GM18505 (cell line): ENCODE results near the gene GPC6.

Experiments
- ATAC-seq: cut with Tn5 transposase; IDR thresholded peaks from one replicate; pipeline ENCODE4 v1.9.1; 2021; ENCODE audit not compliant: unreplicated experiment
- POLR2A ChIP-seq: IDR thresholded peaks from 4 replicates; pipeline ENCODE4 v1.6.1; 2011; ENCODE audit warnings: borderline replicate concordance; ENCODE audit not compliant: insufficient read depth, insufficient read length; ENCODE audit errors: extremely low read depth

The GPC6 gene

DNA sequence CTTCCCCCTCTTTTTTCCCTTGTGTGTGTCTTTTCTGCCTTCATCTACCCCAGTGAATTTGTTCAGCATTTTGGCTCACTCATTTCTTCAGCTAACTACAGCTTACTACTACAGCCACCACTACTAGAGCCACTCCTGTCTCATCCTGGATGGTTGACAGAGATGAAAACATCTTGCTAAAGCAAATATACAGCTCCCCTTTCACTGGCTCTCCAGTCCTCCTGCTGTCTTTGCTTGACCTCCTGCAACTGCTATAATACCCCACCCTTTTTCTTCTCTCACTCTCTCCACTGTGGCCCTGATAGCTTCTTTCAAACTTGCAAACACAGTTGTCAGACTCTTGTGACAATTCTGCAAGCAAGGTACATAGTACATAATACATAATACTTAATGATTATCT lies 729.3 kb downstream of the GPC6 start:
- no peak for ATAC-seq

DNA sequence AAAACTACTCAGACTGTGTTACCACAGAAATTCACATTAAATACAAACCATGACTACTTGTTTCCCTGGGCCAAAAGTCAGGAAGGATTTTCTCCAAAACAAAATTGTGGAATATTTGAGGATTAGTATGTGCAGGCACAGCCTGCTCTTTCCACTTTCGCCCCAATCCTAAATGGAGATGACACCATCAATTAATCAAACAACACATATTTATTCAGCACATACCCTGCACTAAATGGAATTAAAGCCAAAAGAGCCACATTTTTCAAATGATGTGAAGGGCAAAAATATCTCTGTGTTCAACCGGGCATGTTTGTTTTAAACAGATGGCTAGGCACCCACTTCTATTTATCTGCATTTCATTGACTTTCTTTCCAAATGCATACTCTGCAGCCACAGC lies 729.8 kb downstream of the GPC6 start:
- no peak for TF ChIP-seq POLR2A

More for the DNA sequence above, 729.3 kb downstream of the GPC6 start:
- no peak for TF ChIP-seq POLR2A

GRCh38 chr13:93957371-93957770 lies 730.8 kb downstream of the GPC6 start:
- ATAC-seq: no peak
- TF ChIP-seq POLR2A: no peak

More for the DNA sequence above, 729.8 kb downstream of the GPC6 start:
- no peak for ATAC-seq

- no peak for ATAC-seq
- no peak for TF ChIP-seq POLR2A
Observed at GRCh38 chr13:93959796-93960533, 733.4 kb downstream of the GPC6 start.

- ATAC-seq: no peak
- TF ChIP-seq POLR2A: no peak
Observed at GRCh38 chr13:93963266-93964145, 736.9 kb downstream of the GPC6 start.

- TF ChIP-seq POLR2A: no peak
- no peak for ATAC-seq
Observed at GRCh38 chr13:93964146-93964512, 737.5 kb downstream of the GPC6 start.

GRCh38 chr13:93965587-93965986 lies 739.0 kb downstream of the GPC6 start:
- no peak for TF ChIP-seq POLR2A
- ATAC-seq: no peak

DNA sequence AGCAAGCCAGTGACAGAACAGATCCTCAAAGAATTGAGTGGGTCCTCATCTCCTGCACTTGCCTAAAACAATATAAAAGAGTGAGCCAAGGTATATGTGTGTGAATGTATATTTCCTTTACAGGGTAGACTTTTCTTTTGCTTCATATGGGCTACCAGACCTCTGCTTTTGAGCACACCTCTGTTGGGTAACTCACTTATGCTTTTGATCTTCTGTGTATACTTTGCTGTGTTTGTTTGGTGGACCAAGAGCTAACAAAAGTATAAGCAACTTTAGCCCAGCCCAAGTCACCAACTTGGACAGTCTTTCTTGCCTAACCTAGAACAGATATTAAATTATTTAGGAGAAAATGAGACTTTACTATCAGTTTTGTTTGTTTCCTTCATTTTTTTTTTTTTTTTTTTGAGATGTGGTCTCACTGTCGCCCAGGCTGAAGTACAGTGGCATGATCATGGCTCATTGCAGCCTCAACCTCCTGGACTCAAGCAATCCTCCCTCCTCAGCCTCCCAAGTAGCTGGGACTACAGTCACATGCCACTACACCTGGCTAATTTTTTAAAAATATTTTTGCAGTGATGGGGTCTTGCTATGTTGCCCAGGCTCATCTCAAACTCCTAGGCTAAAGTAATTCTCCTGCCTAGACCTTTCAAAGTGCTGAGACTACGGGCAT lies 739.8 kb downstream of the GPC6 start:
- TF ChIP-seq POLR2A: no peak
- no peak for ATAC-seq

GRCh38 chr13:93967286-93967685 lies 740.7 kb downstream of the GPC6 start:
- no peak for ATAC-seq
- TF ChIP-seq POLR2A: no peak

GRCh38 chr13:93975242-93975641 lies 748.6 kb downstream of the GPC6 start:
- ATAC-seq: no peak

DNA sequence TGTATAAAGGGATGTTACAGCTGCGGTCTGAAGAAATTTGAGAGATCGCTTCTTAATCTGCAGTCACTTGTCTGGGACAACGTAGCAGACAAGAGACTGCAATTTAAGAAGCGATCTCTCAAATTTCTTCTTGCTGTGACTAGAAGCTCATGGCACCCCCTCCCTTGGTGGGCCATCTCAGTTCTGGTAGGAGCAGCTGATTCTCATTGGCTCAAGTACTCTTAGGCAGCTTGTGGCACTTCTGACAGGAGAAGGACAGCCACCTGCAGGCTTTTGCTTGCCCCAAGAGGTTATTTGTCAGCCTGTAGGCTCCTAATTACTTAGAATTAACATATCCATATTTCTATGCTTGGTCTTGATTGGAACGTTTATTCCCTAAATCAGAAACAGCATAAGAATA lies 749.9 kb downstream of the GPC6 start:
- TF ChIP-seq POLR2A: no peak

More at GRCh38 chr13:93975242-93975641, 748.6 kb downstream of the GPC6 start:
- no peak for TF ChIP-seq POLR2A

GRCh38 chr13:93977986-93978385 lies 751.4 kb downstream of the GPC6 start:
- no peak for ATAC-seq
- TF ChIP-seq POLR2A: no peak

More for the DNA sequence above, 749.9 kb downstream of the GPC6 start:
- ATAC-seq: no peak

- no peak for ATAC-seq
- no peak for TF ChIP-seq POLR2A
Observed at GRCh38 chr13:93981426-93981977, 754.9 kb downstream of the GPC6 start.
